22Rv1 (cell line): Measurements from ENCODE around the gene TMEM30B.

Source experiments
- CTCF ChIP-seq: fragments of 450-650 bp; IDR thresholded peaks from 2 replicates; pipeline ENCODE4 v1.5.1; 2017; ENCODE audit warnings: mild to moderate bottlenecking
- ZFX ChIP-seq: fragments of 450-650 bp; IDR thresholded peaks from 2 replicates; pipeline ENCODE4 v1.6.1; 2017; ENCODE audit warnings: antibody characterized with exemption, borderline replicate concordance

GRCh38 chr14:61298824-61299223 is 17.7 kb upstream of the TMEM30B start:
- TF ChIP-seq CTCF (no peak), ZFX (no peak)
